ENCODE data around the gene KCNQ1.

DNA sequence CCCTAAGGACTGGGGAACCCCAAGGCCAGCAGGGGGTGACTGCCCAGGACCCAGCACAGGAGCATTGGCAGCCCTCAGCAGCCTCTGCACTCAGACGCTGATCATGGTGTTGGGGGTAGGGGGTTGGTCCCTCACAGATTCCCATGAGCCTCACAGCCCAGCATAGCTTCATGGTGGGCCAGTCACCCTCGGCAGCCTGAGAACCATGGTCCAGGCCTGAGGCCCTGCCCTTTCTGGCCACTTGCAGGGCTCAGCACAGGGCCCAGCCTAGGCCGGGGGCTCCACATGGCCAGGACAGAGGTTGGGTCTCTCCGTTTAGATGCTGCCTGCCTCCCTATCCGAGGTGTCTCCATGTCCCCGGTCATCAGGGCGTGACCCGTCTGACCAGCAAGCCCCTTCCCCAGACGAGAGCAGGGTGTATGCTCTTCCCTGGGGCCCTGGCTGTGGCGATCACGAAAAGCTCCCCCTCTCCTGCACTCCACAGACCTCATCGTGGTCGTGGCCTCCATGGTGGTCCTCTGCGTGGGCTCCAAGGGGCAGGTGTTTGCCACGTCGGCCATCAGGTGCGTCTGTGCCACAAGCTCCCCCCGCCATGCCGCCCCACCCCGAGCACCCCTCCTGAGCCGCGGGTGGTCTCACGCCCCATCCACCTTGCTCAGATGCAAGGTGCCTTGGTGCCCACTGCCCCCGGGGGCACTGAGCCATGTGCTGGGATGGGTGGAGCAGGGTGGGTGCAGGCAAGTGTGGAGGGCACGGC is 126.2 kb downstream of the KCNQ1 start:
- TF ChIP-seq EZH2phosphoT487 (conservative IDR thresholded peaks at IDR 0.05; ENCODE audit: low read length): no peak
- no peak for TF ChIP-seq CTCF (IDR thresholded peaks at IDR 0.05; ENCODE audit: insufficient read depth, low read length, poor library complexity, severe bottlenecking)
